HepG2 (cell line): Measurements from ENCODE around the gene RRM2.

Experiments
- CEBPB ChIP-seq: IDR thresholded peaks from 2 replicates; pipeline ENCODE4 v1.6.1; 2011; ENCODE audit warnings: low read depth, low read length, improper control_type of control experiment, borderline replicate concordance
- CTCF ChIP-seq: sonication (generic); formaldehyde crosslinking; IDR thresholded peaks from 2 replicates; pipeline ENCODE4 v1.5.0; 2020; ENCODE audit warnings: mild to moderate bottlenecking, missing genetic modification reagents, moderate library complexity
- EZH2 ChIP-seq: conservative IDR thresholded peaks from 2 replicates; pipeline ENCODE4 v1.6.1; 2012; ENCODE audit warnings: mild to moderate bottlenecking, low read depth, low read length, moderate library complexity
- HNF1B ChIP-seq: sonication (generic); formaldehyde crosslinking; IDR thresholded peaks from 2 replicates; pipeline ENCODE4 v1.5.1; 2020; ENCODE audit warnings: mild to moderate bottlenecking, moderate library complexity, missing genetic modification reagents
- MXD4 ChIP-seq: IDR thresholded peaks from 2 replicates; pipeline ENCODE4 v1.6.1; 2016; ENCODE audit warnings: mild to moderate bottlenecking, missing biosample characterization, missing genetic modification reagents
- POLR2A ChIP-seq, 2 experiments: IDR thresholded peaks; 2 replicates each; pipeline ENCODE4 v1.6.1; 2011; ENCODE audit warnings: low read depth in 2 of 2, low read length in 2 of 2, mild to moderate bottlenecking in 1 of 2, moderate library complexity in 1 of 2; ENCODE audit not compliant: insufficient read depth in 1 of 2
- RAD21 ChIP-seq: fragments of 450-650 bp; formaldehyde crosslinking; IDR thresholded peaks from 2 replicates; pipeline ENCODE4 v1.5.0; 2020; ENCODE audit warnings: mild to moderate bottlenecking
- SP2 ChIP-seq: sonication (generic); formaldehyde crosslinking; IDR thresholded peaks from 2 replicates; pipeline ENCODE4 v1.5.1; 2020; ENCODE audit warnings: mild to moderate bottlenecking, missing genetic modification reagents
- ZBTB1 ChIP-seq: sonication (generic); formaldehyde crosslinking; IDR thresholded peaks from 2 replicates; pipeline ENCODE4 v1.4.0; 2020; ENCODE audit warnings: missing genetic modification reagents, borderline replicate concordance
- ZBTB43 ChIP-seq: sonication (generic); formaldehyde crosslinking; conservative IDR thresholded peaks from 2 replicates; pipeline ENCODE4 v1.4.0; 2020; ENCODE audit warnings: missing genetic modification reagents
- ZBTB49 ChIP-seq: sonication (generic); formaldehyde crosslinking; IDR thresholded peaks from 2 replicates; pipeline ENCODE4 v1.4.0; 2020; ENCODE audit warnings: missing genetic modification reagents, borderline replicate concordance
- ZNF552 ChIP-seq: sonication (generic); formaldehyde crosslinking; IDR thresholded peaks from 2 replicates; pipeline ENCODE4 v1.9.0; 2022; ENCODE audit warnings: missing genetic modification reagents, mild to moderate bottlenecking, borderline replicate concordance
- TF ChIP-seq, protein P1 (sequence below): sonication (generic); formaldehyde crosslinking; IDR thresholded peaks from 2 replicates; pipeline ENCODE4 v1.8.1; 2023; ENCODE audit warnings: mild to moderate bottlenecking, missing genetic modification reagents
- TF ChIP-seq, protein P2 (sequence below): sonication (generic); formaldehyde crosslinking; IDR thresholded peaks from 2 replicates; pipeline ENCODE4 v1.8.1; 2023; ENCODE audit warnings: mild to moderate bottlenecking, inconsistent platforms, moderate library complexity, missing genetic modification reagents, borderline replicate concordance

DNA sequence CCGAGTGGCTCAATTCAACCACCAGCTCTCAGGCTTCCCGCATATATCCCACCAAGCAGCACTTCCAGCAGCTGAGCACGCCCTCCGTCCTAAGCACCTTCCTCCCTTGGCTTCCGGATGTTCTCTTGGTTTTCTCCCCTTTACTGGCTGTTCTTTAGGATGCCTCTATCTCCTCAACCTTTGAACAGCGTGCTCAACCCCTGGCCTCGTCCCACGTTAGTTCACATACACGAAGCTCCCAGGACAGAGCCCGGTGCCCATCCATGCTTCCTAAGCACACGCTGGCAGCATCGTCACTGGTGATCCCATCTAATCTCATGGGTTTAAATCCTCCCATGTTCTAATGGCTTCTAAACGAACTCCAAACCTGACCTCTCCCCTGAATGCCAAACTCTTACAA lies 46.0 kb upstream of the RRM2 start:
- TF ChIP-seq EZH2 (no peak), RAD21 (CRISPR knock-in tag) (no peak), ZBTB1 (CRISPR knock-in tag) (no peak), CEBPB (no peak), HNF1B (CRISPR knock-in tag) (no peak), ZBTB43 (CRISPR knock-in tag) (no peak), CTCF (CRISPR knock-in tag) (no peak), MXD4 (no peak), POLR2A (IDR thresholded peaks at IDR 0.05; ENCODE audit: insufficient read depth in 1 of 2, low read depth in 2 of 2, low read length in 2 of 2) (no peak), ZNF552 (CRISPR knock-in tag) (no peak), ZBTB49 (CRISPR knock-in tag) (no peak), SP2 (CRISPR knock-in tag) (no peak)
- TF ChIP-seq, protein P1, sequence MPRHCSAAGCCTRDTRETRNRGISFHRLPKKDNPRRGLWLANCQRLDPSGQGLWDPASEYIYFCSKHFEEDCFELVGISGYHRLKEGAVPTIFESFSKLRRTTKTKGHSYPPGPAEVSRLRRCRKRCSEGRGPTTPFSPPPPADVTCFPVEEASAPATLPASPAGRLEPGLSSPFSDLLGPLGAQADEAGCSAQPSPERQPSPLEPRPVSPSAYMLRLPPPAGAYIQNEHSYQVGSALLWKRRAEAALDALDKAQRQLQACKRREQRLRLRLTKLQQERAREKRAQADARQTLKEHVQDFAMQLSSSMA (CRISPR knock-in tag) = no peak
- TF ChIP-seq, protein P2, sequence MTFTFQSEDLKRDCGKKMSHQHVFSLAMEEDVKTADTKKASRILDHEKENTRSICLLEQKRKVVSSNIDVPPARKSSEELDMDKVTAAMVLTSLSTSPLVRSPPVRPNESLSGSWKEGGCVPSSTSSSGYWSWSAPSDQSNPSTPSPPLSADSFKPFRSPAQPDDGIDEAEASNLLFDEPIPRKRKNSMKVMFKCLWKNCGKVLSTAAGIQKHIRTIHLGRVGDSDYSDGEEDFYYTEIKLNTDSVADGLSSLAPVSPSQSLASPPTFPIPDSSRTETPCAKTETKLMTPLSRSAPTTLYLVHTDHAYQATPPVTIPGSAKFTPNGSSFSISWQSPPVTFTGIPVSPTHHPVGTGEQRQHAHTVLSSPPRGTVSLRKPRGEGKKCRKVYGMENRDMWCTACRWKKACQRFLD (CRISPR knock-in tag) = no peak
